Measurements from ENCODE around the gene PPP2R5C.

Gene PPP2R5C

GRCh38 chr14:101835566-101835965 is 74.1 kb downstream of the PPP2R5C start:
- no peak overlapping the region for H3K9ac ChIP-seq (ENCODE audit: low read depth in 1 of 2, low read length in 2 of 2)
- H3K27me3 ChIP-seq (ENCODE audit: control insufficient read depth in 1 of 2, insufficient read depth in 2 of 2, low read length in 2 of 2) = no peaks in the 10 kb centered on the region
- peaks cover 8 to 23% of the 10 kb centered on the region in 2 donors for H3K4me1 ChIP-seq (ENCODE audit: control insufficient read depth in 1 of 2, insufficient read depth in 2 of 2, low read length in 2 of 2)
- no peaks in the 10 kb centered on the region for H3K9me3 ChIP-seq (ENCODE audit: control insufficient read depth in 1 of 2, low read length in 2 of 2)
- H3K4me3 ChIP-seq (ENCODE audit: low read depth in 1 of 2, low read length in 2 of 2) = no peak overlapping the region
- no peak overlapping the region for H3K27ac ChIP-seq (ENCODE audit: low read depth, low read length)
- H3K36me3 ChIP-seq (ENCODE audit: control insufficient read depth in 1 of 2, insufficient read depth in 2 of 2, low read length in 2 of 2) = peaks cover 3 to 19% of the 10 kb centered on the region in 2 donors

GRCh38 chr14:101836135-101836534 is 74.6 kb downstream of the PPP2R5C start:
- Histone ChIP-seq H3K9me3 (ENCODE audit: control insufficient read depth in 1 of 2, low read length in 2 of 2) (no peaks in the 10 kb centered on the region), H3K4me1 (ENCODE audit: control insufficient read depth in 1 of 2, insufficient read depth in 2 of 2, low read length in 2 of 2) (peaks cover 8 to 23% of the 10 kb centered on the region in 2 donors), H3K36me3 (ENCODE audit: control insufficient read depth in 1 of 2, insufficient read depth in 2 of 2, low read length in 2 of 2) (peaks cover 3 to 16% of the 10 kb centered on the region in 2 donors), H3K4me3 (ENCODE audit: low read depth in 1 of 2, low read length in 2 of 2) (no peak overlapping the region), H3K27me3 (ENCODE audit: control insufficient read depth in 1 of 2, insufficient read depth in 2 of 2, low read length in 2 of 2) (no peaks in the 10 kb centered on the region), H3K27ac (ENCODE audit: low read depth, low read length) (no peak overlapping the region), H3K9ac (ENCODE audit: low read depth in 1 of 2, low read length in 2 of 2) (no peak overlapping the region)

GRCh38 chr14:101838476-101838875 is 77.0 kb downstream of the PPP2R5C start:
- H3K4me3 ChIP-seq (ENCODE audit: low read depth in 1 of 2, low read length in 2 of 2) = no peak overlapping the region

GRCh38 chr14:101839236-101839635 is 77.7 kb downstream of the PPP2R5C start:
- no peak overlapping the region for H3K4me3 ChIP-seq (ENCODE audit: low read depth in 1 of 2, low read length in 2 of 2)
- H3K9ac ChIP-seq (ENCODE audit: low read depth in 1 of 2, low read length in 2 of 2) = no peak overlapping the region
- H3K4me1 ChIP-seq (ENCODE audit: control insufficient read depth in 1 of 2, insufficient read depth in 2 of 2, low read length in 2 of 2) = peaks cover 8 to 21% of the 10 kb centered on the region in 2 donors
- no peaks in the 10 kb centered on the region for H3K27me3 ChIP-seq (ENCODE audit: control insufficient read depth in 1 of 2, insufficient read depth in 2 of 2, low read length in 2 of 2)
- no peaks in the 10 kb centered on the region for H3K9me3 ChIP-seq (ENCODE audit: control insufficient read depth in 1 of 2, low read length in 2 of 2)
- no peak overlapping the region for H3K27ac ChIP-seq (ENCODE audit: low read depth, low read length)
- peaks cover 3 to 13% of the 10 kb centered on the region in 2 donors for H3K36me3 ChIP-seq (ENCODE audit: control insufficient read depth in 1 of 2, insufficient read depth in 2 of 2, low read length in 2 of 2)

More at GRCh38 chr14:101838476-101838875, 77.0 kb downstream of the PPP2R5C start:
- no peaks in the 10 kb centered on the region for H3K27me3 ChIP-seq (ENCODE audit: control insufficient read depth in 1 of 2, insufficient read depth in 2 of 2, low read length in 2 of 2)
- no peak overlapping the region for H3K9ac ChIP-seq (ENCODE audit: low read depth in 1 of 2, low read length in 2 of 2)
- H3K4me1 ChIP-seq (ENCODE audit: control insufficient read depth in 1 of 2, insufficient read depth in 2 of 2, low read length in 2 of 2) = peaks cover 8 to 23% of the 10 kb centered on the region in 2 donors
- no peaks in the 10 kb centered on the region for H3K9me3 ChIP-seq (ENCODE audit: control insufficient read depth in 1 of 2, low read length in 2 of 2)
- H3K36me3 ChIP-seq (ENCODE audit: control insufficient read depth in 1 of 2, insufficient read depth in 2 of 2, low read length in 2 of 2) = peaks cover 3 to 14% of the 10 kb centered on the region in 2 donors
- H3K27ac ChIP-seq (ENCODE audit: low read depth, low read length) = no peak overlapping the region

- Histone ChIP-seq H3K36me3 (ENCODE audit: control insufficient read depth in 1 of 2, insufficient read depth in 2 of 2, low read length in 2 of 2) (peaks cover 3 to 13% of the 10 kb centered on the region in 2 donors), H3K27ac (ENCODE audit: low read depth, low read length) (no peak overlapping the region), H3K9ac (ENCODE audit: low read depth in 1 of 2, low read length in 2 of 2) (no peak overlapping the region), H3K4me1 (ENCODE audit: control insufficient read depth in 1 of 2, insufficient read depth in 2 of 2, low read length in 2 of 2) (peaks cover 5 to 19% of the 10 kb centered on the region in 2 donors), H3K27me3 (ENCODE audit: control insufficient read depth in 1 of 2, insufficient read depth in 2 of 2, low read length in 2 of 2) (no peaks in the 10 kb centered on the region), H3K9me3 (ENCODE audit: control insufficient read depth in 1 of 2, low read length in 2 of 2) (no peaks in the 10 kb centered on the region), H3K4me3 (ENCODE audit: low read depth in 1 of 2, low read length in 2 of 2) (no peak overlapping the region)
Observed at GRCh38 chr14:101839661-101840060, 78.2 kb downstream of the PPP2R5C start.

GRCh38 chr14:101840649-101841369 is 79.3 kb downstream of the PPP2R5C start:
- no peak overlapping the region for H3K4me3 ChIP-seq (ENCODE audit: low read depth in 1 of 2, low read length in 2 of 2)
- no peak overlapping the region for H3K27ac ChIP-seq (ENCODE audit: low read depth, low read length)
- no peaks in the 10 kb centered on the region for H3K9me3 ChIP-seq (ENCODE audit: control insufficient read depth in 1 of 2, low read length in 2 of 2)
- H3K9ac ChIP-seq (ENCODE audit: low read depth in 1 of 2, low read length in 2 of 2) = no peak overlapping the region
- H3K27me3 ChIP-seq (ENCODE audit: control insufficient read depth in 1 of 2, insufficient read depth in 2 of 2, low read length in 2 of 2) = no peaks in the 10 kb centered on the region
- H3K36me3 ChIP-seq (ENCODE audit: control insufficient read depth in 1 of 2, insufficient read depth in 2 of 2, low read length in 2 of 2) = peaks cover 3 to 8% of the 10 kb centered on the region in 2 donors
- H3K4me1 ChIP-seq (ENCODE audit: control insufficient read depth in 1 of 2, insufficient read depth in 2 of 2, low read length in 2 of 2) = peaks cover under 1 to 10% of the 10 kb centered on the region in 2 donors

GRCh38 chr14:101843038-101843437 is 81.5 kb downstream of the PPP2R5C start:
- Histone ChIP-seq H3K36me3 (ENCODE audit: control insufficient read depth in 1 of 2, insufficient read depth in 2 of 2, low read length in 2 of 2) (peaks cover 3 to 8% of the 10 kb centered on the region in 2 donors), H3K9ac (ENCODE audit: low read depth in 1 of 2, low read length in 2 of 2) (no peak overlapping the region), H3K27me3 (ENCODE audit: control insufficient read depth in 1 of 2, insufficient read depth in 2 of 2, low read length in 2 of 2) (no peaks in the 10 kb centered on the region), H3K4me3 (ENCODE audit: low read depth in 1 of 2, low read length in 2 of 2) (no peak overlapping the region), H3K27ac (ENCODE audit: low read depth, low read length) (no peak overlapping the region), H3K9me3 (ENCODE audit: control insufficient read depth in 1 of 2, low read length in 2 of 2) (no peaks in the 10 kb centered on the region), H3K4me1 (ENCODE audit: control insufficient read depth in 1 of 2, insufficient read depth in 2 of 2, low read length in 2 of 2) (peaks cover 0 to 10% of the 10 kb centered on the region in 2 donors)

- Histone ChIP-seq H3K27me3 (ENCODE audit: control insufficient read depth in 1 of 2, insufficient read depth in 2 of 2, low read length in 2 of 2) (no peaks in the 10 kb centered on the region), H3K9me3 (ENCODE audit: control insufficient read depth in 1 of 2, low read length in 2 of 2) (no peaks in the 10 kb centered on the region), H3K9ac (ENCODE audit: low read depth in 1 of 2, low read length in 2 of 2) (no peak overlapping the region), H3K27ac (ENCODE audit: low read depth, low read length) (no peak overlapping the region), H3K4me1 (ENCODE audit: control insufficient read depth in 1 of 2, insufficient read depth in 2 of 2, low read length in 2 of 2) (peaks cover 0 to 10% of the 10 kb centered on the region in 2 donors), H3K36me3 (ENCODE audit: control insufficient read depth in 1 of 2, insufficient read depth in 2 of 2, low read length in 2 of 2) (peaks cover 3 to 8% of the 10 kb centered on the region in 2 donors), H3K4me3 (ENCODE audit: low read depth in 1 of 2, low read length in 2 of 2) (no peak overlapping the region)
Observed at GRCh38 chr14:101843665-101844064, 82.2 kb downstream of the PPP2R5C start.

GRCh38 chr14:101844219-101844618 is 82.7 kb downstream of the PPP2R5C start:
- Histone ChIP-seq H3K9ac (ENCODE audit: low read depth in 1 of 2, low read length in 2 of 2) (no peak overlapping the region), H3K9me3 (ENCODE audit: control insufficient read depth in 1 of 2, low read length in 2 of 2) (no peaks in the 10 kb centered on the region), H3K27me3 (ENCODE audit: control insufficient read depth in 1 of 2, insufficient read depth in 2 of 2, low read length in 2 of 2) (no peaks in the 10 kb centered on the region), H3K36me3 (ENCODE audit: control insufficient read depth in 1 of 2, insufficient read depth in 2 of 2, low read length in 2 of 2) (peaks cover 3 to 6% of the 10 kb centered on the region in 2 donors), H3K4me1 (ENCODE audit: control insufficient read depth in 1 of 2, insufficient read depth in 2 of 2, low read length in 2 of 2) (peaks cover 0 to 14% of the 10 kb centered on the region in 2 donors), H3K4me3 (ENCODE audit: low read depth in 1 of 2, low read length in 2 of 2) (no peak overlapping the region), H3K27ac (ENCODE audit: low read depth, low read length) (no peak overlapping the region)

GRCh38 chr14:101844751-101845150 is 83.2 kb downstream of the PPP2R5C start:
- peaks cover 0 to 12% of the 10 kb centered on the region in 2 donors for H3K4me1 ChIP-seq (ENCODE audit: control insufficient read depth in 1 of 2, insufficient read depth in 2 of 2, low read length in 2 of 2)
- no peak overlapping the region for H3K27ac ChIP-seq (ENCODE audit: low read depth, low read length)
- no peaks in the 10 kb centered on the region for H3K9me3 ChIP-seq (ENCODE audit: control insufficient read depth in 1 of 2, low read length in 2 of 2)

More at GRCh38 chr14:101844751-101845150, 83.2 kb downstream of the PPP2R5C start:
- Histone ChIP-seq H3K36me3 (ENCODE audit: control insufficient read depth in 1 of 2, insufficient read depth in 2 of 2, low read length in 2 of 2) (peaks cover 0 to 3% of the 10 kb centered on the region in 2 donors), H3K4me3 (ENCODE audit: low read depth in 1 of 2, low read length in 2 of 2) (no peak overlapping the region), H3K27me3 (ENCODE audit: control insufficient read depth in 1 of 2, insufficient read depth in 2 of 2, low read length in 2 of 2) (no peaks in the 10 kb centered on the region), H3K9ac (ENCODE audit: low read depth in 1 of 2, low read length in 2 of 2) (no peak overlapping the region)

Measured in duodenal mucosa (tissue), 2 donors.